ENCODE results near the gene IL10RA.
"Not testable (repeated sequence)": the region's sequence is repeated elsewhere in the genome, so short reads cannot be mapped to it uniquely, and the experiment has no call there.

IL10RA gene

GRCh38 chr11:117961896-117962295 is 24.3 kb upstream of the IL10RA start:
- DNase-seq (ENCODE audit: low spot score) = no peak

DNA sequence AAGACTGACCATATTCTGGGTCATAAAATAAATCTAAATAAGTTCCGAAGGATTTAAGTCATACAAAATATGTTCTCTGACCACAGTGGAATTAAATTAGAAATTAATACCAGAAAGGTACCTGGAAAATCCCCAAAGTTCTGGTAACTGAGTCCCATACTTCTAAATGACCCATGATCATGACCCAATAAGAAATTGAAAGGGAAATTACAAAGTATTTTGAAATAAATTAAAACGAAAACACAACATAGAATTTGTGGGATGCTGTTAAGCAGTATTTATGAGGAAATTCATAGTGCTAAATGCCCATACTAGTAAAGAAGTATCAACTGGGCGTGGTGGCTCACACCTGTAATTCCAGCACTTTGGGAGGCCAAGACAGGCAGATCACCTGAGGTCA is 23.4 kb upstream of the IL10RA start:
- no peak for DNase-seq (ENCODE audit: low spot score)

DNA sequence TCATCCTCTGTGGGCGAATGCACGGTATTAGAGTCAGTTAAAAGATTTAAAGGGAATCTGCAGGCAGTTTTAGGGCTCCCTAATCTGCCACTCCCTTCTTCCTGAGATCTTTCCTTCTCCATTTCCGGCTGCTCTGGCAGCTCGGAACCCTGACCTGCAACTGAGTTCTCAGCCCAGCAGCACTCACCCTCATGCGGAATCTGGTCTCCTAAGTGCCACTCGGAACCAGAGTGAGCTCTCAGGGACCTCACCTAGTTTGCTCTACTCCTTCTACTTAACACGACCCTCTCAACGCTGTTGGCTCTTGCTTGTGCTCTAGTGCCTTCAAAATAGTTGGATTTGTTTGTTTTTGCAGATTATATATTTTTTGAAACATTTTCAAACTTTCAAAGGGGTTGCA is 19.3 kb upstream of the IL10RA start:
- no peak for DNase-seq (ENCODE audit: low spot score)

- no peak for DNase-seq (ENCODE audit: low spot score)
These were observed 16.8 kb upstream of the IL10RA start for GRCh38 chr11:117969160-117969991.

DNA sequence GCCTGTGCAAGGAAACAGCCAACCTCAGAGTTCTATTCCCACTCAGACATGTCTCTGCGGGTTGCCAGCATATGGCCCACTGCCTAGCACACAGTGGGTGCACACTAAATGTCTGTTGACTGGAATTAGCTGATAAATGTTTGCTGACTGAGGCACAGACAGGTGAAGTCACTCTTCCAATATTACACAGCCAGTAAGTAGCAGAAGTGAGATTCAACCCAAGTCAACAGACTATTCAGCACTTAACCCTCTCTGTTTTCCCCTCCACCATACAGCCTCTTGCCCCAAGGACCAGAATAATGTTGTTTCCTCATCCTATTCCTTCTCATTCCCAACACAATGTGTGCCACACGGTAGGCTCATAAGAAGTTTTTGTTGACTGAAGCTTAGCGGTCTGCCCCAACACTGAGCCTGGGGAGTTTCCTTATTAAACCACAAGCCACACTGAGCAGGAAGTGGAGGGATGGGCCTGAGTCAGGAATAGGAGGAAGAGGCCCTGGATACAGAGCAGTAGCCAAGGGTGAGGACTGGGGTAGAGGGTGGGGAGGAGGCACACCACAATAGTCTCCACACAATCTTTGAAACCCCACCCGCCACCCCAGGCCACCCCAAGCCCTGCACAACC is 15.7 kb upstream of the IL10RA start:
- no peak for DNase-seq (ENCODE audit: low spot score)

DNA sequence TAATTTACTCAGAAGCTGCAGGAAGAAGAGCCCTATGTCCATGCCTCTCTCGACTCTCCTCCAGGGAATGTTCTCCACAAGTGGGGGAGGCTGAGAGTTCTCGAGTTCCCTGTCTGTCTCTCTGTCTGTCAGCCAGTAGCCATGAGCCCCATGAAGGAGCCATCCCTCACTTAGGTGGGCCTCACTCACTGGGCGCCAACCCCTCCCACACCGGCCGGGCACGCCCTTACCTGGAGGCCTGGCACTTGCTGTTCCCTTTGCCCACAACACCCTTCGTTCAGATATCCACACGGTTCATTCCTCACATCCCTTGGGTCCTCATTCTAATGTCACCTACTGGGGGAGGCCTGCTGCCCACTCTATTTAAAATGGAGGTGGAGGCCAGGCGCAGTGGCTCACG is 14.2 kb upstream of the IL10RA start:
- DNase-seq (ENCODE audit: low spot score) = no peak

- no peak for DNase-seq (ENCODE audit: low spot score)
These were observed 13.3 kb upstream of the IL10RA start for GRCh38 chr11:117972629-117973502.

DNA sequence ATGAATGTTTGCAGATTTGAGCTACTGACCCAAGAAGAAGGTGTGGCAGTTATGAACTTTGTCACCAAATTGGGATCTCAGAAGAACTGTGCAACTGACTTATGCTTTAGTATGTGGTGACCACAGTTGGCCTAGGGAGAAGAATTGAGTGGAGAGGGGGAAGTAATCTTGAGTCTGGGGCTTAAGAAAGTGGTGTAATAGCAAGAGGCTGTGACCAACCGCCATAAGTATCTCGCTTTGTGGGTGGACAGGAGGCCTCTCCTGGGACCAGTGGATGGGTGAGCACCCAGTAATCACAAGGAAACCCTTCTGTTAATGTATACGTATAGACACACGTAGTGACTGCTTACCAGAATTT is 12.7 kb upstream of the IL10RA start:
- no peak for DNase-seq (ENCODE audit: low spot score)

GRCh38 chr11:117976445-117976844 is 9.7 kb upstream of the IL10RA start:
- no peak for DNase-seq (ENCODE audit: low spot score)

GRCh38 chr11:117977029-117977428 is 9.2 kb upstream of the IL10RA start:
- DNase-seq (ENCODE audit: low spot score) = no peak

- not testable (repeated sequence) for DNase-seq (ENCODE audit: low spot score)
These were observed 8.5 kb upstream of the IL10RA start for GRCh38 chr11:117977612-117978264.

- DNase-seq (ENCODE audit: low spot score) = not testable (repeated sequence)
These were observed 7.8 kb upstream of the IL10RA start for GRCh38 chr11:117978291-117978910.

GRCh38 chr11:117978991-117979390 is 7.2 kb upstream of the IL10RA start:
- DNase-seq (ENCODE audit: low spot score) = no peak

GRCh38 chr11:117979481-117980211 is 6.5 kb upstream of the IL10RA start:
- DNase-seq (ENCODE audit: low spot score) = no peak

DNA sequence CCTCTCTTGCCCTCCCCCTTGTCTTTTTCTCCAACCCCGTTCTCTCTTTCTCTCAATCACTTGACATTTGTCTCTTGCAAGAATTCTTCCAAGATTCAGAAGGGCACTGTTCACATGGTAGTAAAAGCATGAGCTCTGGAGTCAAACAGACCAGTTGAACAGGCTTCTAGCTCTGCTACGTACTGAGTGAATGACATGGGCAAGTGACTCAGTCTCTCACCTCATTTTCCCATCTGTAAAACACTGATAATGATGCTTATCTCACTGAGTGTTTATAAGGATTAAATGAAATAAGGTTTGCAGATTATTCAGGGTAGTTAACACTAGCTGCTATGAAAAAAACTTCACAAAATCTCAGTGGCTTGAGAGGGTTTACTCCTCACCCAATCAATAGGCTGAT is 5.9 kb upstream of the IL10RA start:
- DNase-seq (ENCODE audit: low spot score) = no peak

GRCh38 chr11:117980720-117981119 is 5.5 kb upstream of the IL10RA start:
- no peak for DNase-seq (ENCODE audit: low spot score)

GRCh38 chr11:117983163-117983475 is 3.1 kb upstream of the IL10RA start:
- no peak for DNase-seq (ENCODE audit: low spot score)

DNA sequence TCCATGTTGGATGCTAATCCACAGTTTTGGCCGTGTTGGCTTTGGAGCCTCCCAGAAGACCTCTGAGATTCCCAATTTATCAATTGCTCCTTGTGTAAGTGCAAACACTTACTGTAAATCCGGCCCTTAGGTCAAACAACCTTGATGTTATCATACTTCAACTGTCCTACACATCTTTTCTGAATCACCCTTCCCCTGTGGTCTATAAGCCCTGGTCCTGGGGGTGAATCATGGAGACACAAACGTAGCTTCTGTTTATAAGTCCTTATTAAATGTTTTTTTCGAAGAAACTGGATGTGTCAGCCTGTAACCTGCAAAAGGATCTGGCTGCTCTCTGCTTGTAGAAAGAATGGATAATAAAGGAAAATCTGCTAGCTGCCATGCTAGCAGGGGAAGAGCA is 1.7 kb upstream of the IL10RA start:
- DNase-seq (ENCODE audit: low spot score) = no peak

GRCh38 chr11:117986981-117987574 is 884 bp downstream of the IL10RA start:
- no peak for DNase-seq (ENCODE audit: low spot score)

DNA sequence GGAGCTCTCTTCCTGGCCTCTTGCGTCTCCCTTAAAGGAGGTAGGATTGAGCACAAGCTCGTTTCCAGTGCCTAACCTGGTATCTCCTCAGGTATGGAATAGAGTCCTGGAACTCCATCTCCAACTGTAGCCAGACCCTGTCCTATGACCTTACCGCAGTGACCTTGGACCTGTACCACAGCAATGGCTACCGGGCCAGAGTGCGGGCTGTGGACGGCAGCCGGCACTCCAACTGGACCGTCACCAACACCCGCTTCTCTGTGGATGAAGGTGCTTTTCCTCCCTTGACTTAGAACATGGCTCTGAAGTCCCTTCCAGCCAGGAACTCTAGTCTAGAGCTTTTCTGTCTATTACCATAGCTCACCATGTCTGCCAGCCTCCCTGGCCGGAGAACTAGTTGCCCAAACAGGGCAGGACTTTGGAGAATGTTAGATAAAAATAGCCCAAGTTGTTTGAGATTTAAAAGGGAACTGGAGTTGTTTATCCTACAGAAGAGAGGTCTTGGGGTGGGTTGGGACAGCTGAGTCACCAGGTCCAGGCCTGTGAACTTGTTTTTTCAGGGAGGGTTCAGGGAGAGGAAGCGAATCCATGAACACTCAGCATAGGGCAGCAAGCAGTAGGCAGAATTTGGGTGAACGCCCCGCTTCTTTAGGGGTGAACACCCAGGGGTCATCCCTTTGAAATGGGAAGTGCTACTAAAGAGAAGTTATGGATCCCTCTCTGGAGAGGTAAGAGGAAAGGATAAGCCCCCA is 3.3 kb downstream of the IL10RA start:
- no peak for DNase-seq (ENCODE audit: low spot score)

Measured in HuH-7.5 (cell line).